GM23338 (cell line): ENCODE data around the gene TRAPPC4. TPM values are rescaled to one million over a fixed set of nuclear protein-coding genes. Genes with fewer than 3 reads are reported as not detected.

Experiments
- ATAC-seq: fragments of 200-7000 bp; cut with Tn5 transposase; 3 replicates; pipeline ENCODE4 v1.9.1; 2020
- DNase-seq: peaks from one replicate; pipeline ENCODE4 v3.0.0-alpha.2; 2015; ENCODE audit warnings: low spot score
- H2AFZ ChIP-seq: fragments of 200-600 bp; sonication (generic); 2 replicates; pipeline ENCODE4 v1.8.0; 2016; ENCODE audit warnings: antibody characterized with exemption, mild to moderate bottlenecking, moderate library complexity
- H3F3A ChIP-seq: fragments of 200-600 bp; sonication (generic); replicated peaks from 2 replicates; pipeline ENCODE4 v1.8.0; 2017; ENCODE audit warnings: antibody characterized with exemption, mixed run types, low read depth
- H3K27ac ChIP-seq: fragments of 200-600 bp; sonication (generic); 2 replicates; pipeline ENCODE4 v1.6.1; 2016; ENCODE audit warnings: low read depth
- H3K27me3 ChIP-seq: fragments of 200-600 bp; sonication (generic); 2 replicates; pipeline ENCODE4 v1.8.0; 2016; ENCODE audit warnings: mild to moderate bottlenecking, mixed run types, moderate library complexity; ENCODE audit not compliant: insufficient read depth
- H3K36me3 ChIP-seq: fragments of 200-600 bp; sonication (generic); 2 replicates; pipeline ENCODE4 v1.8.0; 2016; ENCODE audit warnings: mild to moderate bottlenecking; ENCODE audit not compliant: insufficient read depth
- H3K4me1 ChIP-seq: fragments of 200-600 bp; sonication (generic); 2 replicates; pipeline ENCODE4 v1.8.0; 2016; ENCODE audit warnings: mild to moderate bottlenecking, moderate library complexity; ENCODE audit not compliant: insufficient read depth
- H3K4me2 ChIP-seq: fragments of 200-600 bp; sonication (generic); 2 replicates; pipeline ENCODE4 v1.7.1; 2017; ENCODE audit warnings: mixed run types
- H3K4me3 ChIP-seq: fragments of 200-600 bp; sonication (generic); 2 replicates; pipeline ENCODE4 v1.6.1; 2016; ENCODE audit warnings: mixed run types
- H3K79me2 ChIP-seq: fragments of 200-600 bp; sonication (generic); replicated peaks from 2 replicates; pipeline ENCODE4 v1.8.0; 2017; ENCODE audit warnings: mild to moderate bottlenecking; ENCODE audit not compliant: insufficient read depth
- H3K9me2 ChIP-seq: fragments of 200-600 bp; sonication (generic); 2 replicates; pipeline ENCODE4 v1.8.0; 2017; ENCODE audit not compliant: insufficient read depth
- H4K20me1 ChIP-seq: fragments of 200-600 bp; sonication (generic); replicated peaks from 2 replicates; pipeline ENCODE4 v1.8.0; 2017; ENCODE audit warnings: mild to moderate bottlenecking; ENCODE audit not compliant: insufficient read depth
- H3K27ac Mint-ChIP-seq: 2 replicates; pipeline ENCODE4 v1.8.0; 2020; ENCODE audit warnings: inconsistent platforms, mild to moderate bottlenecking, moderate library complexity, mixed read lengths
- H3K27me3 Mint-ChIP-seq: 3 replicates; pipeline ENCODE4 v1.8.0; 2022; ENCODE audit warnings: low read depth, mild to moderate bottlenecking, moderate library complexity, mixed read lengths, inconsistent platforms; ENCODE audit not compliant: insufficient read depth, poor library complexity
- H3K36me3 Mint-ChIP-seq: 3 replicates; pipeline ENCODE4 v1.8.0; 2021; ENCODE audit warnings: low read depth, mild to moderate bottlenecking, inconsistent platforms, moderate library complexity, mixed read lengths
- H3K4me1 Mint-ChIP-seq: 3 replicates; pipeline ENCODE4 v1.8.0; 2020; ENCODE audit warnings: mild to moderate bottlenecking, inconsistent platforms, mixed read lengths
- H3K4me3 Mint-ChIP-seq: 3 replicates; pipeline ENCODE4 v1.8.0; 2021; ENCODE audit warnings: moderate library complexity, mild to moderate bottlenecking, inconsistent platforms, mixed read lengths
- H3K9me3 Mint-ChIP-seq: 3 replicates; pipeline ENCODE4 v1.8.0; 2020; ENCODE audit warnings: moderate library complexity, mild to moderate bottlenecking, inconsistent platforms, mixed read lengths
- CREB1 ChIP-seq: fragments of 250-450 bp; sonication (Bioruptor Pico); IDR thresholded peaks from 2 replicates; pipeline ENCODE4 v1.5.0; 2020; ENCODE audit warnings: low read depth, mild to moderate bottlenecking, moderate library complexity
- CTCF ChIP-seq, 2 experiments: fragments of 200-600 bp in 1 of 2; sonication (generic) in 1 of 2; conservative IDR thresholded peaks; 2 replicates each; pipeline versions ENCODE4 v1.5.1 to v1.6.1; 2016 to 2017; ENCODE audit warnings: antibody characterized with exemption in 2 of 2, low read depth in 2 of 2, mild to moderate bottlenecking in 2 of 2, moderate library complexity in 1 of 2
- ETS1 ChIP-seq: IDR thresholded peaks from 2 replicates; pipeline ENCODE4 v1.6.1; 2016; ENCODE audit warnings: antibody characterized with exemption
- EZH2 ChIP-seq: fragments of 200-600 bp; sonication (generic); IDR thresholded peaks from one replicate; pipeline ENCODE4 v1.8.0; 2017; ENCODE audit warnings: antibody characterized with exemption, mild to moderate bottlenecking, low read depth; ENCODE audit not compliant: unreplicated experiment
- EZH2phosphoT487 ChIP-seq: fragments of 200-600 bp; sonication (generic); IDR thresholded peaks from one replicate; pipeline ENCODE4 v1.8.1; 2018; ENCODE audit warnings: antibody characterized with exemption; ENCODE audit not compliant: unreplicated experiment
- JUNB ChIP-seq: IDR thresholded peaks from one replicate; pipeline ENCODE4 v1.6.1; 2016; ENCODE audit warnings: antibody characterized with exemption; ENCODE audit not compliant: unreplicated experiment
- POLR2AphosphoS5 ChIP-seq: IDR thresholded peaks from 2 replicates; pipeline ENCODE4 v1.6.1; 2016; ENCODE audit warnings: antibody characterized with exemption, low read depth
- REST ChIP-seq: IDR thresholded peaks from one replicate; pipeline ENCODE4 v1.6.1; 2018; ENCODE audit warnings: antibody characterized with exemption; ENCODE audit not compliant: unreplicated experiment
- STAT1 ChIP-seq: IDR thresholded peaks from one replicate; pipeline ENCODE4 v1.6.1; 2016; ENCODE audit warnings: antibody characterized with exemption; ENCODE audit not compliant: unreplicated experiment
- ZNF114 ChIP-seq: fragments of 250-450 bp; sonication (Bioruptor Pico); IDR thresholded peaks from 2 replicates; pipeline ENCODE4 v1.5.0; 2020; ENCODE audit warnings: mild to moderate bottlenecking, moderate library complexity
- ZNF331 ChIP-seq: fragments of 250-450 bp; sonication (Bioruptor Pico); IDR thresholded peaks from 2 replicates; pipeline ENCODE4 v1.5.0; 2020; ENCODE audit warnings: low read depth, mild to moderate bottlenecking, moderate library complexity
- ZNF462 ChIP-seq: fragments of 250-450 bp; sonication (Bioruptor Pico); IDR thresholded peaks from 2 replicates; pipeline ENCODE4 v1.5.0; 2020; ENCODE audit warnings: mild to moderate bottlenecking, moderate library complexity
- polyA plus RNA-seq: library from polyadenylated mRNA; unstranded; fragments of >200 nt; fragmentation: Nextera tagmentation; extraction: Ambion mirVana; gene quantifications from 2 replicates; pipeline ENCODE4 v1.2.1, GENCODE V29; 2016
- total RNA-seq: library from RNA; depleted of rRNA; stranded (reverse); fragments of >200 nt; shearing (Covaris generic); gene quantifications from 2 replicates; pipeline ENCODE4 v1.2.3, GENCODE V29; 2014

The TRAPPC4 gene
- total and polyA plus RNA-seq, 2 experiments from 2014 or later, result 79.9 to 142 TPM

- H3K4me2 ChIP-seq, result no peak overlapping the region
Observed at GRCh38 chr11:118988280-118988679, 30.3 kb upstream of the TRAPPC4 start.

More at GRCh38 chr11:118988280-118988679, 30.3 kb upstream of the TRAPPC4 start:
- Mint-ChIP-seq H3K27ac (no peak overlapping the region), H3K9me3 (peaks cover 21% of the 10 kb centered on the region), H3K4me1 (0 out of 3 replicates have a peak, but pooled peaks cover 2% of the 10 kb centered on the region), H3K27me3 (peaks cover 6% of the 10 kb centered on the region), H3K36me3 (peaks cover 26% of the 10 kb centered on the region), H3K4me3 (no peak overlapping the region)
- no peak for DNase-seq
- Histone ChIP-seq H3K79me2 (no peaks in the 10 kb centered on the region; the same call in 1 of the 2 replicates), H3K4me3 (no peak overlapping the region), H3K27ac (no peak overlapping the region), H3K9me2 (no peaks in the 10 kb centered on the region), H3K27me3 (no peaks in the 10 kb centered on the region), H3K36me3 (no peaks in the 10 kb centered on the region), H4K20me1 (no peaks in the 10 kb centered on the region), H3F3A (no peaks in the 10 kb centered on the region), H2AFZ (no peak overlapping the region), H3K4me1 (no peaks in the 10 kb centered on the region)
- ATAC-seq, result no peak
- TF ChIP-seq ETS1 (no peak), REST (no peak), ZNF114 (CRISPR knock-in tag) (no peak), ZNF331 (CRISPR knock-in tag) (no peak), JUNB (no peak), EZH2phosphoT487 (no peak), POLR2AphosphoS5 (no peak), CREB1 (CRISPR knock-in tag) (no peak), EZH2 (no peak), CTCF (conservative IDR thresholded peaks at IDR 0.05; ENCODE audit: low read depth in 2 of 2) (no peak), STAT1 (no peak), ZNF462 (CRISPR knock-in tag) (no peak)
